ENCODE data around the gene AP5S1. TPM values are rescaled to one million over a fixed set of nuclear protein-coding genes. Genes with fewer than 3 reads are reported as not detected.

AP5S1 gene
- total and polyA plus RNA-seq, 2 experiments from 2014 or later, result 7.6 to 22.9 TPM

- Histone ChIP-seq H3K36me3 (no peaks in the 10 kb centered on the region), H3K27ac (no peak overlapping the region), H3K9me3 (ENCODE audit: low read depth) (no peaks in the 10 kb centered on the region), H3K27me3 (peaks cover 52% of the 10 kb centered on the region), H3K4me3 (no peak overlapping the region), H3K4me1 (ENCODE audit: low read depth) (no peaks in the 10 kb centered on the region)
- DNase-seq (ENCODE audit: low read depth in 1 of 2, low spot score in 1 of 2), result no peak
- TF ChIP-seq CTCF (IDR thresholded peaks at IDR 0.05; ENCODE audit: low read depth, low read length), result no peak
Observed at GRCh38 chr20:3778976-3779375, 41.4 kb upstream of the AP5S1 start.

DNA sequence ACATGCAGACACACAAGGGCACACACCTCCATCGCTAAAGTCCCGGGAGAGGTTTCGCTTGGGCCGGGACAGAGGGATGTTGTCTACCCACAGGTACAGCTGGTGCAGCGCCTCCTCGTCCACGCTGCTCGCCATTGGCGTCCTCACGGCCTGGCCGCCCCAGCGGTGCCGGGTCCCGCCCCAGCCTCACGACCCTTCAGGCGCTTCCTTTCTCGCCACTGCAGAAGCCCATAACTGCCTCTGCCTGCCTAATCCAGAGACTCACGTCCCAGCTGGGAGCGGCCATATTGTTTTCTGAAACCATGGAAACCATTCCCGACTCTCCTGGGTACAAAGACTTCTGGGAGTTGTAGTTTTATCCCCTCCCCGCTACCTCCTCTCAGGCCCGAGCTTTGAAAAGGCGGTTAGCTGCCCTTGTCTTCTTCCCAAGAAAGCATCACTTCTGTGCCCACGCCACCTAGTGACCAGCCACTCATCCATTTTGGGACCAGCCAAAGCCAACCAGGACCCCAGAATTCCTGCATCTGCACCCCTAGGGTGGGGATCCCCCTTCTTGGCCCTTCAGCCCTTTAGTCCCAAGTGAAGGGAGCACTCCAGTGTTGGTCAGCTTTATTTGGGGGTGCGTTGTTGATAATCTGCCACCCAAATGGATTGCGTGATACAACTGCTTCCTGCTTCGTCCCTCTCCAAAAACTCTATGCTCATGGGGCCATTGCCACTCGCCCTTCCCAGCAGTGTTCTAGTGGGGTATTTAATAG is 39.0 kb upstream of the AP5S1 start, which contains the start of gene SPEF1:
Gene SPEF1, minus strand, starts transcription at position 296 of the 758 bp plus-strand sequence. Its CDS starts 161 bp downstream, at position 135.
- H3K27me3 ChIP-seq, result peaks cover 36% of the 10 kb centered on the region
- peak; percentile 57 for TF ChIP-seq CTCF (IDR thresholded peaks at IDR 0.05; ENCODE audit: low read depth, low read length)
- H3K4me3 ChIP-seq, result peak within 1 kb of the TSS; percentile 25
- H3K9me3 ChIP-seq (ENCODE audit: low read depth), result no peaks in the 10 kb centered on the region
- DNase-seq (ENCODE audit: low read depth in 1 of 2, low spot score in 1 of 2), result peak; percentile 92 to 94
- no peak within 1 kb of the TSS for H3K27ac ChIP-seq
- H3K36me3 ChIP-seq, result no peaks in the 10 kb centered on the region
- H3K4me1 ChIP-seq (ENCODE audit: low read depth), result no peaks in the 10 kb centered on the region

GRCh38 chr20:3782597-3782996 is 37.8 kb upstream of the AP5S1 start:
- Histone ChIP-seq H3K36me3 (no peaks in the 10 kb centered on the region), H3K9me3 (ENCODE audit: low read depth) (no peaks in the 10 kb centered on the region), H3K4me3 (no peak overlapping the region), H3K27me3 (peaks cover 24% of the 10 kb centered on the region), H3K4me1 (ENCODE audit: low read depth) (peaks cover 5% of the 10 kb centered on the region), H3K27ac (no peak overlapping the region)
- DNase-seq (ENCODE audit: low read depth in 1 of 2, low spot score in 1 of 2), result no peak
- TF ChIP-seq CTCF (IDR thresholded peaks at IDR 0.05; ENCODE audit: low read depth, low read length), result no peak

- DNase-seq (ENCODE audit: low read depth in 1 of 2, low spot score in 1 of 2), result no peak
- no peak overlapping the region for H3K27ac ChIP-seq
- no peak overlapping the region for H3K4me3 ChIP-seq
- no peak for TF ChIP-seq CTCF (IDR thresholded peaks at IDR 0.05; ENCODE audit: low read depth, low read length)
- H3K9me3 ChIP-seq (ENCODE audit: low read depth), result no peaks in the 10 kb centered on the region
- no peaks in the 10 kb centered on the region for H3K36me3 ChIP-seq
- H3K27me3 ChIP-seq, result peaks cover 23% of the 10 kb centered on the region
- peaks cover 5% of the 10 kb centered on the region for H3K4me1 ChIP-seq (ENCODE audit: low read depth)
Observed at GRCh38 chr20:3783068-3783489, 37.3 kb upstream of the AP5S1 start.

DNA sequence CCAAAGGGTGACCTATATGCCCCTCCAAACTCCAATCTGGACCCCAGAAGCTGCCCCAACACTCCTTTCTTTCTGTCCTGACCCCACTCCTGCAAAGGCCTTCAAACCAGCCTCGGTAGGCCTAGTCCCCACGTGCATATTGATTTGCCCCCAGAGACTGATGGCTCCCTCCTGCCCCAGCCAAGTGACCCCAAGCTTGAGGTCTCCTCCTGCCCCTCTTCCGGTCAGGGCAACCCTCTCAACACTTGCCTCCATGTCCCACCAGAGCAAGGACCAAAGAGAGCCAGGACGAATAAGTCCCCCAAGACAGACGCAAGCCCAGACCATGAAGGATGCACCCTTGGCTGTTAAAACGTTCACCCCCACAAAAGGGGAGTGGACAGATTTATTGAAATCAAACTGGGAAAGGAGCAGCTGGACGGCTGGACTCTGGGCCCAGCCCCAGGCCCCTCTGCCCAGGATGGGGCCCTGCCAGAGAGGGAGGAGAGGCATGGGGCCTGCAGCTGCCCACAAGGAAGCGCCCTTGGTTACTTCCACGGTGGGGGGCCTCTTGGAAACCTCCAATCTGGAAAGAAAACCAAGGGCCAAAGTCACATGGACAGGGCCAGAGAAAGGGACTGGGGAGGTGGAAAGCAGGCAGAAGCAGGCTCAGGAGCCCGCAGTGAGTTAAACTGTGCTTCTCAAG is 36.7 kb upstream of the AP5S1 start:
- no peak for DNase-seq (ENCODE audit: low read depth in 1 of 2, low spot score in 1 of 2)
- Histone ChIP-seq H3K4me1 (ENCODE audit: low read depth) (peaks cover 5% of the 10 kb centered on the region), H3K27ac (no peak overlapping the region), H3K4me3 (no peak overlapping the region), H3K36me3 (no peaks in the 10 kb centered on the region), H3K27me3 (peaks cover 17% of the 10 kb centered on the region), H3K9me3 (ENCODE audit: low read depth) (no peaks in the 10 kb centered on the region)
- no peak for TF ChIP-seq CTCF (IDR thresholded peaks at IDR 0.05; ENCODE audit: low read depth, low read length)
